CD4-positive, alpha-beta T cell (primary cell): Measurements from ENCODE around the gene GNAT1. TPM values are rescaled to one million over a fixed set of nuclear protein-coding genes. Genes with fewer than 3 reads are reported as not detected.
A peak's percentile ranks its signal among the peaks of the same experiment; 100 is the strongest.

Experiments
- ATAC-seq: fragments of 200-7000 bp; cut with Tn5 transposase; one replicate; pipeline ENCODE4 v1.10.0; 2022; ENCODE audit warnings: mild to moderate bottlenecking; ENCODE audit not compliant: poor library complexity
- CTCF ChIA-PET: fragments of 350-600 bp; sonication (Branson Sonifier 250); formaldehyde crosslinking; loops from one replicate; lab custom pipeline; 2021; ENCODE audit warnings: antibody characterized with exemption, inconsistent platforms; lab: Charles Lee
- POLR2A ChIA-PET: fragments of 350-600 bp; sonication (Branson Sonifier 250); formaldehyde crosslinking; loops from one replicate; lab custom pipeline; 2021; ENCODE audit warnings: antibody characterized with exemption, inconsistent platforms; lab: Charles Lee
- DNase-seq, 14 experiments: peaks; one replicate each; pipeline ENCODE4 v3.0.0-alpha.2; 2013 to 2020; ENCODE audit warnings: mixed read lengths in 2 of 14
- H3K27ac ChIP-seq, 2 donors: one replicate each; pipeline versions ENCODE4 v1.5.1 to v1.7.0; 2013; ENCODE audit warnings: low read length in 2 of 2, low read depth in 1 of 2, mild to moderate bottlenecking in 1 of 2
- H3K27me3 ChIP-seq, 2 experiments: 1 replicate in 1 of 2; 2 replicates in 1 of 2; pipeline versions ENCODE4 v1.6.1 to v1.7.0; 2013; ENCODE audit warnings: low read length in 2 of 2, control low read depth in 1 of 2, mild to moderate bottlenecking in 1 of 2, moderate library complexity in 1 of 2; ENCODE audit not compliant: insufficient read depth in 2 of 2, control insufficient read depth in 1 of 2
- H3K36me3 ChIP-seq: one replicate; pipeline ENCODE4 v1.6.1; 2013; ENCODE audit warnings: low read length, control low read depth; ENCODE audit not compliant: insufficient read depth
- H3K4me1 ChIP-seq: one replicate; pipeline ENCODE4 v1.6.1; 2013; ENCODE audit warnings: low read length, control low read depth; ENCODE audit not compliant: insufficient read depth
- H3K4me3 ChIP-seq: one replicate; pipeline ENCODE4 v1.5.1; 2013; ENCODE audit warnings: mild to moderate bottlenecking, low read length, moderate library complexity
- H3K9me3 ChIP-seq, 2 experiments: 1 replicate in 1 of 2; 2 replicates in 1 of 2; pipeline versions ENCODE4 v1.6.1 to v1.7.0; 2013; ENCODE audit warnings: low read length in 2 of 2, mild to moderate bottlenecking in 2 of 2, control low read depth in 1 of 2, moderate library complexity in 1 of 2; ENCODE audit not compliant: control insufficient read depth in 1 of 2, insufficient read depth in 1 of 2
- H3K27ac Mint-ChIP-seq: one replicate; pipeline ENCODE4 v1.8.0; 2020; ENCODE audit warnings: mixed read lengths
- H3K27me3 Mint-ChIP-seq: one replicate; pipeline ENCODE4 v1.8.0; 2021; ENCODE audit warnings: mixed read lengths
- H3K36me3 Mint-ChIP-seq: one replicate; pipeline ENCODE4 v1.8.0; 2021; ENCODE audit warnings: low read depth, mixed read lengths
- H3K4me1 Mint-ChIP-seq: one replicate; pipeline ENCODE4 v1.8.0; 2021; ENCODE audit warnings: low read depth, mixed read lengths
- H3K4me3 Mint-ChIP-seq: one replicate; pipeline ENCODE4 v1.8.0; 2020; ENCODE audit warnings: mild to moderate bottlenecking, mixed read lengths
- H3K9me3 Mint-ChIP-seq: one replicate; pipeline ENCODE4 v1.8.0; 2020; ENCODE audit warnings: mixed read lengths
- CTCF ChIP-seq: fragments of 200-600 bp; IDR thresholded peaks from one replicate; pipeline ENCODE4 v1.8.0; 2022; ENCODE audit warnings: antibody characterized with exemption, mild to moderate bottlenecking
- intact Hi-C, 2 experiments: fragments of 100-400 bp; cut with DNase I in 1 of 2; cut with micrococcal nuclease in 1 of 2; formaldehyde crosslinking; loops; one replicate each; pipeline versions ENCODE4 v1.15.1 to v1.9.0; 2023 to 2025; cut with DNase I, micrococcal nuclease
- total RNA-seq, 174 experiments: library from RNA in 2 of 174; stranded (reverse) in 2 of 174; gene quantifications; one replicate each; pipeline ENCODE4 v1.2.3 and lab custom pipeline; 2021 to 2026

The GNAT1 gene
- total RNA-seq, 2 experiments from 2014 or later = 0.11 to 0.28 TPM

GRCh38 chr3:50155891-50156290, 35.5 kb upstream of the GNAT1 start:
- no peaks in the 10 kb centered on the region for H3K36me3 ChIP-seq
- H3K9me3 Mint-ChIP-seq = no peaks in the 10 kb centered on the region
- ChIA-PET POLR2A (no interaction called here), CTCF (interaction anchor here (1.2 kb wide), 1 partner anchor 39 kb away, joined by 3 read pairs; no protein-coding TSS in a partner anchor)
- H3K36me3 Mint-ChIP-seq = no peaks in the 10 kb centered on the region
- H3K27me3 Mint-ChIP-seq = peaks cover 46% of the 10 kb centered on the region
- peaks cover 26 to 29% of the 10 kb centered on the region in 2 experiments for H3K27me3 ChIP-seq
- intact Hi-C loops = no loop called here
- peaks cover 0 to 9% of the 10 kb centered on the region in 2 experiments for H3K9me3 ChIP-seq
- TF ChIP-seq CTCF = no peak
- no peak overlapping the region for H3K27ac ChIP-seq
- ATAC-seq (no peak), DNase-seq (no peak)
- H3K27ac Mint-ChIP-seq = no peak overlapping the region
- peak overlapping the region; percentile 73 for H3K4me3 Mint-ChIP-seq
- no peak overlapping the region for H3K4me3 ChIP-seq
- H3K4me1 Mint-ChIP-seq = peaks cover 22% of the 10 kb centered on the region
- H3K4me1 ChIP-seq = peaks cover 23% of the 10 kb centered on the region

GRCh38 chr3:50156549-50157493, 34.6 kb upstream of the GNAT1 start:
- H3K27ac ChIP-seq = no peak overlapping the region
- ATAC-seq = no peak
- ChIA-PET CTCF (interaction anchor here (1.2 to 1.5 kb wide), 2 partner anchors 37 to 38 kb away, joined by 3 read pairs; no protein-coding TSS in a partner anchor), POLR2A (no interaction called here)
- Mint-ChIP-seq H3K36me3 (no peaks in the 10 kb centered on the region), H3K9me3 (no peaks in the 10 kb centered on the region), H3K27me3 (peaks cover 46% of the 10 kb centered on the region), H3K27ac (no peak overlapping the region), H3K4me1 (peaks cover 22% of the 10 kb centered on the region), H3K4me3 (peak overlapping the region; percentile 74)
- TF ChIP-seq CTCF = no peak
- peaks cover 23% of the 10 kb centered on the region for H3K4me1 ChIP-seq
- H3K27me3 ChIP-seq = peaks cover 26 to 29% of the 10 kb centered on the region in 2 experiments
- H3K36me3 ChIP-seq = no peaks in the 10 kb centered on the region
- H3K9me3 ChIP-seq = peaks cover 0 to 9% of the 10 kb centered on the region in 2 experiments
- DNase-seq = no peak
- H3K4me3 ChIP-seq = no peak overlapping the region
- intact Hi-C loops = no loop called here

GRCh38 chr3:50157827-50158529, 33.4 kb upstream of the GNAT1 start:
- DNase-seq (no peak), ATAC-seq (no peak)
- Histone ChIP-seq H3K9me3 (peaks cover 0 to 9% of the 10 kb centered on the region in 2 experiments), H3K36me3 (no peaks in the 10 kb centered on the region), H3K27me3 (peaks cover 26 to 29% of the 10 kb centered on the region in 2 experiments), H3K4me3 (no peak overlapping the region), H3K27ac (no peak overlapping the region), H3K4me1 (peaks cover 23% of the 10 kb centered on the region)
- CTCF ChIA-PET = interaction anchor here (1.5 kb wide), 1 partner anchor 36 kb away, joined by 3 read pairs; no protein-coding TSS in a partner anchor
- H3K4me1 Mint-ChIP-seq = peaks cover 22% of the 10 kb centered on the region
- no peaks in the 10 kb centered on the region for H3K9me3 Mint-ChIP-seq
- POLR2A ChIA-PET = no interaction called here
- no peaks in the 10 kb centered on the region for H3K36me3 Mint-ChIP-seq
- peaks cover 46% of the 10 kb centered on the region for H3K27me3 Mint-ChIP-seq
- no peak overlapping the region for H3K27ac Mint-ChIP-seq
- no peak for TF ChIP-seq CTCF
- intact Hi-C loops = no loop called here
- H3K4me3 Mint-ChIP-seq = no peak overlapping the region
